Activated CD8-positive, alpha-beta memory T cell treated with anti-CD3 and anti-CD28 coated beads, Interleukin-2, amount 50 U/mL, for 24 hours (primary cell): Measurements from ENCODE around the gene DPEP3.

Source experiments
- DNase-seq: peaks from one replicate; pipeline ENCODE4 v3.0.0-alpha.2; 2020; ENCODE audit errors: extremely low read depth

The DPEP3 gene

GRCh38 chr16:67967183-67967957 is 12.9 kb downstream of the DPEP3 start:
- DNase-seq: no peak

DNA sequence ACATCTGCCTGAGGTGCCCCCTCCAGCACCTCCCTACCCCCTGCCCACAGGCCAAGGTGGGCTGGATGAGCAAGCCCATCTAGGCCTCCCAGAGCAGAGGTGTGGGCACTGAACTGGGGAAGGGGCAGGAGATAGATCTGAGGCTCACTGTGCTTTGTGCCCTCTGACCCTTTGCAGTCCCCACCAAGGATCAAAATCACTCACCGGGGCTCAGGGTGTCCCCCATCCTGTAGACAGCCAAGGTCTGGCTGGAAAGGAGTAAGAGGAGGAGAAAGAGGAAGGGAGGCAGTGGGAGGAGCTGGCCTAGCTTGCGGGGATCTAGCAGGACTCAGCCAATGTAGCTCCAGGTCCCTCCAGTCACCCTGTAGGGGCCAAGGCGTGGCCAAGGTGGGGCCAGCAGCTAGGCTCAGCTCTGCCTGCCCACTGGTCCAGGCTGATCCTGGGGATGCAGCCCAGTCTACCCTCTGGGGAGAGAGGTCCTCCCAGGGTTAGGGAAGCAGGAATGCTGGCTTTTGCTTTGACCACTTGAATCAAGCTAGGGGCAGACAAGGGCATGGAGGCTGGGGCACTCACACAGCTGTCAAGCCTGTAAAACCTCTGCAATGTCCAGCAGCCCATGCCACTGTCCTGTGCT is 13.6 kb downstream of the DPEP3 start:
- no peak for DNase-seq

DNA sequence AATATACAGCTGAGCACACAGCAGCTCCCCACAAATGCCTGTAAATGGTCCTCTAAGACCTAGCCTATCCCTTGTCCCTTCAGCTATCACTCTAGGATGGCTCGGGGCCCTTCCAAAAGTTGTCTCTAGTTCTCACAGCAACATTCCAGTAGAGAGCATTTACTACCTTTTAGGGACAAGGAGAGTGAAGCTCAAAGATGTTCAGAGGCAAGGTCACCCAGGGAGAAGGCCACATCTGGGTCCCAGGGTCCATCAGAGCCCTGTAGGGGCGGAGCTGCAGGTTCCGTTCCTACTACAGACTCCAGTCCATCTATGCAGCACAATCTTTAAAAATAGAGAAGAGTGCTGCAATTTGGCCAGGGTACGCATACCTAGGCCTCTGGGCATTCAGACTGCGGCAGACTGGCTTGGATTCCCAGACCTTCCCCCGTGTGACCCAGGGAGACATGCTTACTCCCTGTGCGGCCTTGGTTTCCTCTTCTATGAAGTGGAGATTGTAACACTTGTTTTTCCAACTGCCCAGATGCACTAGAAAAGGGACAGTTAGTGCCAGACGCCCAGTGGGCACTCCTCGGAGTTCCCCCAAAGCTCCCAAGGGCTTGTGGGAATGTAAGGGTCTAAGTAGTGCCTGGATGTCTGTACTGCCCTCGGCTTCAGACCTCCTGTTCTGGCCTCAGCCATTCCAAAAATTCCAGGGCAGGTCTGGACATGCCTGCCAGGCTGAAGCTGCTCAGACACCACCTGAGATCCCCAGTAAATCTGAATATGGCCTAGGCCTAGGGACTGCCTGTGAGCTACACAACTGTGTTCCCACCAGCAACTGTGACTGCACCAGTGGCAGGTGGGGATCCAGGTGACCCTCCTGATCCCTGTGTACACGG is 14.4 kb downstream of the DPEP3 start:
- no peak for DNase-seq

DNA sequence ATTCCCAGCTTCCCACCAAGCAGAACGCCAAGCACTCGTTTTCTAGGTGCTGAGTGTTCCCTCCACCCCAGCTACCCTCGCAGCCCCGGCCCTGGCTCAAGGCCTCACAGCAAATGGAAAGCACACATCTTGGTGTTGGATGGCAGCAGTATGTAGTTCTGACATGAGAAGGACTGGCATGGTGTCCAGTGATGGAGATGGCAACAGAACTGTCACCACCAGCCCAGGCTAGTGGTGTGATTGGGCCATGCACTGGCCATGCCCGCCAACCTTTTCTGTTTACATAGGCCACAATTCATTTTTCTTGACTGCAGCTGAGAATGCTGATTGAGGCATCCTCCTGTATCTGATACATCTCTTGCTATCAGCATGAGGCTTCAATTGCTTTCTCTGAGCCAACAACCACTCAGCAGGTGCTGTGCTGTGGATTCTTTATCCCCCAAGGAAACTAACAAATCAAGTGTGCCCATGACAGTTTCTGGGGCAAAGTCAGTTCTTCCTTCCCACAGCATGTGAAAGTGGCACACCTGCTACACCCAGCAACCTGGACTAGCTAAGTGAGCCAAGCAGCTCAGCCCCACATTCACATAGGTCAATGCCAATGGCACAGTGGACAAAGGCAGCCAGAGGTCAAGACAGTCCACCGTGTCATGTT is 15.7 kb downstream of the DPEP3 start:
- no peak for DNase-seq

DNA sequence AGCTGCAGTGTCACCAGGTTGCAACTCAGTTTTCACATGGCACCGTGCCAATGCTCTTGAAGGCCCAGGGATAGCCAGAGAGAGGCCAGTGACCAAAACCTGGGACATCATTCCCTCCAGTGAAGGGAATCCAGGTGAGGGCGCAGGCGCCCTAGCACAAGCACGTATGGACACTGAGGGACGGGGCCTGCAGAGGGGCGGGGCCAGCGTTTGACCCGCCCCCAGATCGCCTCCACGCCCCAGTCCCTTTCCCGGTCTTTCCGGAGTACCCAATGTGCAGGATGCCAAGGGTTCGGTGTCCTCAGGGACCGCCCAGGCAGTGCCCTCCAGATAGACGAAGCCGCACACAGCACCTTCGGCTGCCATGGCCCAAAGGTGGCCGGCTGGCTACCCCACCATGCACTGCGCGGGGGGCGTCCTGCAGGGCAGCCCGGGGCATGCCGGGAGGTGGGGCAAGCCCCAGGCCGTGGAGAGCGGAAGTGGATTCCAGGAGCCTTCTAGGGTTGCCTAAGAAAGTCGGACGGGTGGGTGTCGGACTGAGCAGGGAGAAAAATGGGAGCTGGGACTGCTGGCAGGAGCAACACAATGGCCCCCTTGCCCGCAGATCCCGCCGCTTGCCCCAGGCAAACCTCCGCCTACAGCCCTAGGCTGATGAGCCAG is 16.5 kb downstream of the DPEP3 start:
- DNase-seq: no peak

GRCh38 chr16:67963292-67963661 is 17.0 kb downstream of the DPEP3 start:
- DNase-seq: no peak

- DNase-seq: no peak
Observed at GRCh38 chr16:67962135-67962534, 18.2 kb downstream of the DPEP3 start.

DNA sequence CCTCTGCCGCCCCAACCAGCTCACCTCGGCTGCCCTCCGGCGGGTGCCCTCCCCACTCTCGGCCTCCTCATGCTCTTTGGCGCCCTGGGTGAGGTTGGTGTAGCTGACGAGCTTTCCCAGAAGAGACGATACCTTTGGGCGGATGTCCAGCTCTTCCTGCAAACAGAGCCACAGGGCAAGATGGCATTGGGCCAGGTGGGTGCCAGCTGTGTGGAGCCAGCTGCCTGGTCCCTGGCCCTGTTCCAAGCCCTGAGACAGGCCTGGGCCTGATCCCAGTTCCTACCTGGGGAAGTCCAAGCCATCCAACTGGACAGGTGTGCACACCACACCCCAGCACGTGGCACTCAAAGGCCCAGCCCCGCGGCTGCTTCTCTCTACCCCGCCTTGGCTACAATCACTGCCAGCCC is 18.7 kb downstream of the DPEP3 start:
- DNase-seq: no peak

- DNase-seq: no peak
Observed at GRCh38 chr16:67959536-67960329, 20.6 kb downstream of the DPEP3 start.

DNA sequence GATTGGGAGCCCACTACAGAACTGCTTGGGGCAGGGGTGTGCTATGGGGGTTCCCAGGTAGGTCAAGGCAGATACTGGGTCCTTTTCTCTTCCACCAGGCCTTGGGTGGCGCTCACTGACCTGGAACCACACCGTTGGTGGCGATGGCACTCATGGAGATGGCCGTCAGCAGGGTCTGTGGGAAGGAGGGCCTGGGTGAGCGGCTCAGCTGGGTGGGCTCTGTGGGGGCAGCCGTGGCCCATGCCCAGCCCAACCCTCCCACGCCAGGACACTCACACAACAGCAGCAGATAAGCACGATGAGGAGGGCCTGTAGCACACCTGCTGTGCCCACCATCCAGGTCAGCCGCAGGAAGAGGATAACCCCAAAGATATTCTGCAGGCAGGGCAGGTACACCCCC is 22.7 kb downstream of the DPEP3 start:
- no peak for DNase-seq

GRCh38 chr16:67954421-67955196 is 25.7 kb downstream of the DPEP3 start:
- DNase-seq: no peak

DNA sequence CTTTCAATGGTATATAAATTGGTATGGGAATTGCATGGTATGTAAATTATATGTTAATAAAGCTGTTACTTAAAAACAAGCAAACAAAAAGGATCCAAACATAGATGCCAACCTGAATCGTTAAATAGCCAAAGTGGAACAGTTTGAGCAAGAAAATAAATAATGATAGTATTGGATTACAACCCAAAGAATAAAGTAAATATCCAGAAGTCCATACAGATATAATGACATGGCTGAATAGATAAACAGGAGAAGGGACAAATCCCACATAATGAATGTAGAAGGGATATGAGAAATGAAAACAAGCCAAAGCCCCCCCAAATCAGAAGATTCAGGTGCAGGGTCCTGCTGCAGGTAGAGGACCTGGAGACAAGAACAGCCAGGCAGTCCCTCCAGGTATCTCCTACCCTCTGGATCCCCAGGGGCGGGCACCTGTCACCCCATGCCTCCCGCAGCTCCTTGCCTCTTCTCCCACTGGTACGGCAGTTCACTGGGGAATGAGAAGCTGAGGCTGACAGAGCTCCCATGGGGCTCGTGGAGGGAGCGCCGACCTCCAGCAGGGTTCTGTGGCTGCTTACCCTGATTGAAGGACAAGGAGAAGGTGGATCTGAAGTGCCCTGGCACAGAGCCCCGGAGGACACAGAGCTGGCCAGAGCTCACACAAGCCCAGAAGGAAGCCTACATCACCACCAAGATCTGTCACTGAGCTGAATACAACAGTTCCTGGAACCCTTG is 26.5 kb downstream of the DPEP3 start:
- no peak for DNase-seq

GRCh38 chr16:67951485-67951884 is 28.8 kb downstream of the DPEP3 start:
- DNase-seq: no peak

DNA sequence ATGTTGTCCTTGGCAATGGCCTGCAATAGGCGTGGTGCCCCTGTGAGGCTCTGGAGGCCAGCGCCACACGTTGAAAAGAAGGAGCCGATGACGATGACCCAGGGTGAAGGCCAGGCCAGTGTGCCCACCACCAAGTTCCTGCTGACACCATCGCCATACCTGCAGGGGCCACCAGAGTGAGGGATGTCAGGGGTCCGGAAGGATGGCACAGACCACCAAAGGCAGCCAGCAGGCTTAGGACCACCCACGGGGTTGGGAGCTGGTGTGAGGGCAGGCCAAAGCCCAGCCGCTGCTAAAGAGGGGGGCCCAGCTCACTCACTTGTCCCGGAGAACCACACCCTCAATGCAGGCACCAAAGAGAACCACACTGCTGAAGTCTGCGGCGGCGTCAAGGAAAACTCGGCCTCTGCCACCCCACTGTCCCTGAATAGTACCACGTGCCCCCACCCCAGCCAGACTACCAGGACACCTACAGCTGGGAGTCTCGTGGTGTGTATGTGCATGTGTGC is 29.9 kb downstream of the DPEP3 start:
- no peak for DNase-seq

DNA sequence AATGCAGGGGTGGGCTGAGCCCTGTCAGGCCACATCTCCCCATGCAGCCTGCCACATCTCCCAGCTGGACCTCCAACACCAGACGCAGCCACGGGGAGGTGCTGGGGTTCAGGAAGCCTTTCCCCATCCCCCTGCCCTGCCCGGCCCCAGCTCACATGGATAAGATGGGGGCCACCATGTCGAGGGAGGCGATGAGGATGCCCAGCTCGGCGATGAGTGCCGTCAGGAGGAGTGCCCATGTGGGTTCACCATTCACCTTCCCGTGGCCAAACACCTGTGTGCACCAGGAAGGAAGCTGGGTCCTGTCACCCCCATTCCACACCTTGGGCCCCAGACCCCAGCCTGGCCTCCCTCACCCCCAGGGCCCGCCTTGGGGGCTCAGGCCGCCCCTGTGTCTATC is 30.7 kb downstream of the DPEP3 start:
- no peak for DNase-seq

GRCh38 chr16:67948015-67948414 is 32.3 kb downstream of the DPEP3 start:
- no peak for DNase-seq

- DNase-seq: no peak
Observed at GRCh38 chr16:67946966-67947558, 33.2 kb downstream of the DPEP3 start.

DNA sequence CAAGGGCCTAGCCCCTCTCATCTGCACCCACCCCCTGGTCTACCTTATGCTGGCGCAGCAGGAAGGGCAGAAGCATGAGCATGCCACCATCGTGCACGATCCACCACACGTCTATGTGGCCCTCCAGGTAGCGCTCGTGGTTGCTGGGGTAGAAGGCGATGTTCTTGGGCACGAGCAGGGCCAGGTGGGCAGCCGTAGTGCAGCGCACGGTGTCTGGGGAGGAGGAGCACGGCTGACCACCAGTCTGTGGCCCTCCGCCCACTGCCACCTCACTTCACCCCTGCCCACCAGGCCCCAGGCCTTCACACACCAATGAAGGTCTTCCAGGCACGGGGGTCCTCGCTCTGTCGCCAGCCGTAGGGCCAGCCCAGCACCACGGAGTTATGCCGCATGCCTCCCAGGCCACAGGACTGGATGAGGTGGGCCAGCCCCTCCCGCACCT is 34.1 kb downstream of the DPEP3 start:
- DNase-seq: no peak
